Trophoblast cell (in vitro differentiated cells and primary cell): Measurements from ENCODE around the gene PHF11.
A peak's percentile ranks its signal among the peaks of the same experiment; 100 is the strongest.
"Not testable (repeated sequence)": the region's sequence is repeated elsewhere in the genome, so short reads cannot be mapped to it uniquely, and the experiment has no call there.

ENCODE experiments used
- DNase-seq, 2 donors: peaks; one replicate each; pipeline ENCODE4 v3.0.0-alpha.2; 2016
- H2AFZ ChIP-seq: 2 replicates; pipeline ENCODE4 v1.6.1; 2013; ENCODE audit warnings: low read length, moderate library complexity, mild to moderate bottlenecking; ENCODE audit not compliant: insufficient read depth, poor library complexity
- H2AK5ac ChIP-seq: 2 replicates; pipeline ENCODE4 v1.6.1; 2013; ENCODE audit warnings: mild to moderate bottlenecking, low read length
- H2BK120ac ChIP-seq: 2 replicates; pipeline ENCODE4 v1.6.1; 2013; ENCODE audit warnings: low read length, mild to moderate bottlenecking, moderate library complexity; ENCODE audit not compliant: insufficient read depth, poor library complexity
- H2BK12ac ChIP-seq: 2 replicates; pipeline ENCODE4 v1.6.1; 2013; ENCODE audit warnings: mild to moderate bottlenecking, low read length, moderate library complexity
- H2BK5ac ChIP-seq: 2 replicates; pipeline ENCODE4 v1.6.1; 2013; ENCODE audit warnings: low read length, low read depth, moderate library complexity, mild to moderate bottlenecking; ENCODE audit not compliant: poor library complexity
- H3K14ac ChIP-seq: 2 replicates; pipeline ENCODE4 v1.6.1; 2013; ENCODE audit warnings: mild to moderate bottlenecking, low read length
- H3K18ac ChIP-seq: 2 replicates; pipeline ENCODE4 v1.6.1; 2013; ENCODE audit warnings: mild to moderate bottlenecking, low read length
- H3K23ac ChIP-seq: 2 replicates; pipeline ENCODE4 v1.6.1; 2013; ENCODE audit warnings: low read length
- H3K27ac ChIP-seq: 2 replicates; pipeline ENCODE4 v1.5.1; 2013; ENCODE audit warnings: low read depth, mild to moderate bottlenecking, inconsistent platforms, low read length, moderate library complexity
- H3K27me3 ChIP-seq: 2 replicates; pipeline ENCODE4 v1.6.1; 2013; ENCODE audit warnings: inconsistent platforms, mild to moderate bottlenecking, low read length, moderate library complexity; ENCODE audit not compliant: insufficient read depth
- H3K36me3 ChIP-seq, 2 experiments: 1 replicate in 1 of 2; 2 replicates in 1 of 2; pipeline ENCODE4 v1.6.1; 2013; ENCODE audit warnings: low read length in 2 of 2, mild to moderate bottlenecking in 2 of 2, moderate library complexity in 1 of 2; ENCODE audit not compliant: insufficient read depth in 2 of 2, control insufficient read depth in 1 of 2
- H3K4ac ChIP-seq: 2 replicates; pipeline ENCODE4 v1.6.1; 2013; ENCODE audit warnings: low read depth, mild to moderate bottlenecking, low read length, moderate library complexity
- H3K4me1 ChIP-seq, 2 experiments: 1 replicate in 1 of 2; 2 replicates in 1 of 2; pipeline ENCODE4 v1.6.1; 2013; ENCODE audit warnings: low read length in 2 of 2, mild to moderate bottlenecking in 2 of 2, moderate library complexity in 1 of 2; ENCODE audit not compliant: insufficient read depth in 2 of 2, control insufficient read depth in 1 of 2
- H3K4me2 ChIP-seq: 2 replicates; pipeline ENCODE4 v1.6.1; 2013; ENCODE audit warnings: inconsistent platforms, mild to moderate bottlenecking, low read length, moderate library complexity
- H3K4me3 ChIP-seq: 2 replicates; pipeline ENCODE4 v1.5.1; 2013; ENCODE audit warnings: mild to moderate bottlenecking, low read depth, low read length, inconsistent platforms
- H3K79me1 ChIP-seq: one replicate; pipeline ENCODE4 v1.6.1; 2013; ENCODE audit warnings: low read length
- H3K79me2 ChIP-seq: 2 replicates; pipeline ENCODE4 v1.6.1; 2013; ENCODE audit warnings: low read length, mild to moderate bottlenecking; ENCODE audit not compliant: control insufficient read depth, insufficient read depth, poor library complexity
- H3K9ac ChIP-seq: 2 replicates; pipeline ENCODE4 v1.6.1; 2013; ENCODE audit warnings: mild to moderate bottlenecking, low read length
- H3K9me3 ChIP-seq: 2 replicates; pipeline ENCODE4 v1.6.1; 2013; ENCODE audit warnings: low read depth, mild to moderate bottlenecking, control low read depth, inconsistent platforms, low read length; ENCODE audit not compliant: insufficient read depth
- H4K12ac ChIP-seq: 2 replicates; pipeline ENCODE4 v1.6.1; 2013; ENCODE audit warnings: low read depth, mild to moderate bottlenecking, low read length, moderate library complexity
- H4K8ac ChIP-seq: 2 replicates; pipeline ENCODE4 v1.6.1; 2013; ENCODE audit warnings: low read depth, mild to moderate bottlenecking, low read length, moderate library complexity
- H4K91ac ChIP-seq: one replicate; pipeline ENCODE4 v1.6.1; 2013; ENCODE audit warnings: low read depth, mild to moderate bottlenecking, low read length, moderate library complexity
- WGBS: extraction: QIAGEN DNeasy Blood & Tissue Kit; methylation state at CpG from one replicate; pipeline ENCODE4 v1.1.7; 2013; ENCODE audit warnings: missing lambda C conversion rate; ENCODE audit not compliant: insufficient read length, insufficient coverage; ENCODE audit errors: extremely low coverage; 5-methylcytosine and 5-hydroxymethylcytosine counted together

The PHF11 gene

DNA sequence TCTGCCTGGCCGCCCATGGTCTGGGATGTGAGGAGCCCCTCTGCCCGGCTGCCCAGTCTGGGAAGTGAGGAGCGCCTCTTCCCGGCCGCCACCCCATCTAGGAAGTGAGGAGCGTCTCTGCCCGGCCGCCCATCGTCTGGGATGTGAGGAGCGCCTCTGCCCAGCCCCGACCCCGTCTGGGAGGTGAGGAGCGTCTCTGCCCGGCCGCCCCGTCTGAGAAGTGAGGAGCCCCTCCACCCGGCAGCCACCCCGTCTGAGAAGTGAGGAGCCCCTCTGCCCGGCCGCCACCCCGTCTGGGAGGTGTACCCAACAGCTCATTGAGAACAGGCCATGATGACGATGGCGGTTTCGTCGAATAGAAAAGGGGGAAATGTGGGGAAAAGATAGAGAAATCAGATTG, 69.7 kb downstream of the PHF11 start:
- H3K4me1 ChIP-seq, H2BK12ac ChIP-seq, H2BK5ac ChIP-seq, DNase-seq, H3K9ac ChIP-seq, H3K27me3 ChIP-seq, H3K4me2 ChIP-seq, H3K18ac ChIP-seq, H2AFZ ChIP-seq, H4K12ac ChIP-seq, H3K36me3 ChIP-seq, H3K9me3 ChIP-seq, H4K91ac ChIP-seq, H4K8ac ChIP-seq, H3K79me2 ChIP-seq, H3K79me1 ChIP-seq, H2AK5ac ChIP-seq, H3K23ac ChIP-seq, H3K4ac ChIP-seq, H3K14ac ChIP-seq, H3K4me3 ChIP-seq, H3K27ac ChIP-seq, H2BK120ac ChIP-seq: not testable (repeated sequence)
- WGBS: no CpG with 5 or more reads among the region's 25 CpGs

DNA sequence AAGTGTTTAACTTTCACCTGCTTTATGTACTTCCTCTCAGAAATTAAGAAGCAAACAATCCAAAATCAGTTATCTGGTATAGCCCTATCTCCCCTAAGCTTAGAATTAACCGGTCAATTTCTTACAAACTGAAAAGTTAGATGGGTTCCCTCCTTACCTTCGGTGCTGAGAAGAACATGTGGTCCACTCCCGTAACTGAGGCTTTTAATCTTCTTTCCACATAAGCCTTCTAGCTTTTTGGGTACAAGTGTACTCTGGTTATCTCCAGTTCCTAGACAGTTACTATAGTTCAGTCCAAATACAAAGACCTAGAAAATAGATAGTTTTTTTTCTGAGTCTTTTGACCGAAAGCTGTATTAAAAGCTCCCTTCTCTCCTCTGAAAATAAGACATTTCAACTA, 70.7 kb downstream of the PHF11 start:
- H3K18ac ChIP-seq: no peak overlapping the region
- WGBS: no CpG with 5 or more reads among the region's 4 CpGs
- H3K9me3 ChIP-seq: no peaks in the 10 kb centered on the region
- no peaks in the 10 kb centered on the region for H3K79me1 ChIP-seq
- H2BK12ac ChIP-seq: no peak overlapping the region
- no peaks in the 10 kb centered on the region for H3K27me3 ChIP-seq
- no peak overlapping the region for H2BK5ac ChIP-seq
- no peak overlapping the region for H2AFZ ChIP-seq
- peaks cover 6 to 8% of the 10 kb centered on the region in 2 experiments for H3K36me3 ChIP-seq
- no peak overlapping the region for H3K27ac ChIP-seq
- no peak overlapping the region for H3K23ac ChIP-seq
- no peaks in the 10 kb centered on the region for H3K79me2 ChIP-seq
- H3K4me1 ChIP-seq: no peaks in the 10 kb centered on the region
- no peak overlapping the region for H3K4me2 ChIP-seq
- H2AK5ac ChIP-seq: no peak overlapping the region
- H4K8ac ChIP-seq: no peak overlapping the region
- H4K12ac ChIP-seq: no peak overlapping the region
- no peak overlapping the region for H3K4ac ChIP-seq
- no peak for DNase-seq
- no peak overlapping the region for H3K4me3 ChIP-seq
- H3K14ac ChIP-seq: no peak overlapping the region
- H3K9ac ChIP-seq: no peak overlapping the region
- H4K91ac ChIP-seq: no peak overlapping the region
- no peak overlapping the region for H2BK120ac ChIP-seq

GRCh38 chr13:49567491-49567890, 71.7 kb downstream of the PHF11 start:
- no CpG with 5 or more reads among the region's 5 CpGs for WGBS

DNA sequence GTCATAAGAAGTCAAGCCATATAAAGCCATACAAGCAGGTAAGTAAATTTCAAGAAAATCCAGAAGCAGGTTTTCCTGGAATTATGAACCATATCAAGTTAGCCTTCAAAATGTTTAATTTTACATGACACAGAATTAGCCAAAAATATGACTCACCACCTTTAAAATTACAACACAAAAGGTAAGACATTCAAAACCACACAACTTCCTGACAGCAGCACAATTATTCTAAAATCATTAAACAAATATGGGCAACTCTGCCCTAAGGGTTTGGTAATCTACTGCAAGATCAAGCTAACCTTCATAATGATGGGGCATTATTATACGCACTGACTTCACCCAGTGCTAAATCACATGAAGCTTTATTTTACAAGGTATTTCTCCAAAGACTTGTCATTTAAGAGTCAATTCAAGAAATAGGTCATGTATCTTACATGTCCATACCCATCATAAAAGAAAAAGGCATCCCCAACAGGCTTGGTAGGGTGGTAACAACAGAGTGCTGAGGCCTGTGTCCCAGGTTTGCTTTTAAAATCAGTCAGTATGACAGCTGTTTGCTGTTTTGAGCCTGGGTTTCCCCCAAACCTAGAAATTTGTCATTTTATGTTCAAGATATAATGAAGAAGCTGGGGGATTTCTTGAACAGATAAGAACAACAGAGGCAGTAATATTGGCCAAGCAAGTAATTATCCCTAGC, 74.4 kb downstream of the PHF11 start:
- no peaks in the 10 kb centered on the region for H3K4me1 ChIP-seq
- no peak overlapping the region for H2BK5ac ChIP-seq
- no peaks in the 10 kb centered on the region for H3K9me3 ChIP-seq
- no peak overlapping the region for H3K14ac ChIP-seq
- no peak overlapping the region for H2AFZ ChIP-seq
- H3K23ac ChIP-seq: no peak overlapping the region
- H3K4me2 ChIP-seq: no peak overlapping the region
- no peak overlapping the region for H2BK120ac ChIP-seq
- WGBS: no CpG with 5 or more reads among the region's 1 CpG
- no peaks in the 10 kb centered on the region for H3K27me3 ChIP-seq
- DNase-seq: no peak
- H3K4me3 ChIP-seq: no peak overlapping the region
- no peak overlapping the region for H3K9ac ChIP-seq
- H2AK5ac ChIP-seq: no peak overlapping the region
- H3K79me1 ChIP-seq: no peaks in the 10 kb centered on the region
- no peak overlapping the region for H4K12ac ChIP-seq
- no peak overlapping the region for H3K4ac ChIP-seq
- no peaks in the 10 kb centered on the region for H3K79me2 ChIP-seq
- H3K27ac ChIP-seq: no peak overlapping the region
- H2BK12ac ChIP-seq: no peak overlapping the region
- no peak overlapping the region for H3K18ac ChIP-seq
- H4K91ac ChIP-seq: no peak overlapping the region
- peaks cover 4 to 5% of the 10 kb centered on the region in 2 experiments for H3K36me3 ChIP-seq
- H4K8ac ChIP-seq: no peak overlapping the region

More at GRCh38 chr13:49567491-49567890, 71.7 kb downstream of the PHF11 start:
- no peak overlapping the region for H3K9ac ChIP-seq
- no peak overlapping the region for H2BK5ac ChIP-seq
- H3K27me3 ChIP-seq: no peaks in the 10 kb centered on the region
- H4K12ac ChIP-seq: no peak overlapping the region
- H3K9me3 ChIP-seq: no peaks in the 10 kb centered on the region
- no peak overlapping the region for H3K27ac ChIP-seq
- no peak overlapping the region for H3K23ac ChIP-seq
- no peak overlapping the region for H3K4me2 ChIP-seq
- H2AK5ac ChIP-seq: no peak overlapping the region
- H3K36me3 ChIP-seq: peaks cover 6 to 10% of the 10 kb centered on the region in 2 experiments
- H3K4me1 ChIP-seq: no peaks in the 10 kb centered on the region
- H3K79me1 ChIP-seq: no peaks in the 10 kb centered on the region
- no peak overlapping the region for H3K4me3 ChIP-seq
- no peak overlapping the region for H2BK120ac ChIP-seq
- no peak overlapping the region for H4K91ac ChIP-seq
- H3K14ac ChIP-seq: no peak overlapping the region
- H4K8ac ChIP-seq: no peak overlapping the region
- no peak overlapping the region for H3K4ac ChIP-seq
- DNase-seq: peak; percentile 86
- H2AFZ ChIP-seq: no peak overlapping the region
- no peak overlapping the region for H3K18ac ChIP-seq
- no peaks in the 10 kb centered on the region for H3K79me2 ChIP-seq
- H2BK12ac ChIP-seq: no peak overlapping the region
